ENCODE data around the gene TBC1D32.
"Not testable (repeated sequence)": the region's sequence is repeated elsewhere in the genome, so short reads cannot be mapped to it uniquely, and the experiment has no call there.

The TBC1D32 gene

GRCh38 chr6:121216928-121217327 lies 117.4 kb downstream of the TBC1D32 start (continued):
- no peak for TF ChIP-seq ZNF138 (tag by site-specific recombination; IDR thresholded peaks at IDR 0.05; ENCODE audit: borderline replicate concordance)
- no peak for TF ChIP-seq ZNF394 (tag by site-specific recombination; IDR thresholded peaks at IDR 0.05; ENCODE audit: borderline replicate concordance)
- no peak for TF ChIP-seq ZNF24 (tag by site-specific recombination; IDR thresholded peaks at IDR 0.05)
- TF ChIP-seq ZNF274 (IDR thresholded peaks at IDR 0.05; ENCODE audit: low read length) = no peak
- TF ChIP-seq ZNF274 (tag by site-specific recombination; IDR thresholded peaks at IDR 0.05; ENCODE audit: borderline replicate concordance) = no peak
- TF ChIP-seq ZNF350 (tag by site-specific recombination; IDR thresholded peaks at IDR 0.05) = no peak

DNA sequence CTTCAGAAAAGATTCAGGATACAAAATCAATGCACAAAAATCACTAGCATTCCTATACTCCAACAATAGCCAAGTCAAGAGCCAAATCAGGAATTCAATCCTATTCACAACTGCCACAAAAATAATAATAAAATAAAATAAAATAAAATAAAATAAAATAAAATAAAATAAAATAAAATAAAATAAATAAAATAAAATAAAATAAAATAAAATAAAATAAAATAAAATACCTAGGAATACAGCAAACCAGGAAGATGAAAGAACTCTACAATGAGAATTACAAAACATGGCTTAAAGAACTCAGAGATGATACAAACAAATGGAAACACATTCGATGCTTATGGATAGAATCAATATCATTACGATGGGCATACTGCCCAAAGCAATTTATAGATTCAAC lies 120.9 kb downstream of the TBC1D32 start:
- H3K4me1 ChIP-seq (ENCODE audit: control insufficient read depth, insufficient read depth, low read length); H3K9me3 ChIP-seq (ENCODE audit: control insufficient read depth, insufficient read depth, low read depth, low read length); H3K27ac ChIP-seq (ENCODE audit: extremely low read depth, low read depth, low read length); H3K4me3 ChIP-seq (ENCODE audit: low read depth, low read length): not testable (repeated sequence)
- peaks cover 0 to 29% of the 10 kb centered on the region in 2 experiments; a peak in 1 of 3 replicates for H3K36me3 ChIP-seq (ENCODE audit: control insufficient read depth in 2 of 2, insufficient read depth in 1 of 2, low read length in 2 of 2)
- ChIA-PET POLR2A (interaction anchor here (1.0 kb wide), 1 partner anchor 21 kb away, joined by 3 read pairs; no protein-coding TSS in a partner anchor), CTCF (interaction anchor here (0.6 kb wide), 1 partner anchor 161 kb away, joined by 4 read pairs; no protein-coding TSS in a partner anchor)

DNA sequence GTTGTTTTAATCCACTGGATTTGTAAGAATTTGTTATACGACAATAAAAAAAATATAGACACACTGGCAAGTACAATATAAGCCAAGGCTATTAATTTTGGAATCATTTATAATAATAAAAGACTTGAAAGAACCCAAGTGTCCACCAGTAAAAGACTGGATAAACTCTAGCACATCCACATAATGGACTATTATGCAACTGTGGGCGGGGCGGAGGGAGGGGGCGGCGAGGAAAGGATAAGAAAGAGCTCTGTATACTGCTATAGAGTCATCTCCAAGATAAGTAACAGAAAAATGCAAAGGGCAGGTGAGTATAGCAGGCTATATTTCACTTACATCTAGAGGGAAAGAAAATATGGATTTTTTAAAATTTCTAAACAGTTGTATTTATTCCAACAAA lies 123.3 kb downstream of the TBC1D32 start:
- Histone ChIP-seq H3K36me3 (ENCODE audit: control insufficient read depth in 2 of 2, insufficient read depth in 1 of 2, low read length in 2 of 2) (peaks cover 0 to 25% of the 10 kb centered on the region in 2 experiments; a peak in 1 of 3 replicates), H3K4me1 (ENCODE audit: control insufficient read depth, insufficient read depth, low read length) (no peaks in the 10 kb centered on the region), H3K27ac (ENCODE audit: extremely low read depth, low read depth, low read length) (no peak overlapping the region), H3K9me3 (ENCODE audit: control insufficient read depth, insufficient read depth, low read depth, low read length) (no peaks in the 10 kb centered on the region), H3K4me3 (ENCODE audit: low read depth, low read length) (no peak overlapping the region)
- CTCF ChIA-PET = no interaction called here
- no peak for TF ChIP-seq ZNF132 (tag by site-specific recombination; IDR thresholded peaks at IDR 0.05; ENCODE audit: borderline replicate concordance)
- TF ChIP-seq ZNF26 (tag by site-specific recombination; IDR thresholded peaks at IDR 0.05) = no peak
- TF ChIP-seq, protein P1, sequence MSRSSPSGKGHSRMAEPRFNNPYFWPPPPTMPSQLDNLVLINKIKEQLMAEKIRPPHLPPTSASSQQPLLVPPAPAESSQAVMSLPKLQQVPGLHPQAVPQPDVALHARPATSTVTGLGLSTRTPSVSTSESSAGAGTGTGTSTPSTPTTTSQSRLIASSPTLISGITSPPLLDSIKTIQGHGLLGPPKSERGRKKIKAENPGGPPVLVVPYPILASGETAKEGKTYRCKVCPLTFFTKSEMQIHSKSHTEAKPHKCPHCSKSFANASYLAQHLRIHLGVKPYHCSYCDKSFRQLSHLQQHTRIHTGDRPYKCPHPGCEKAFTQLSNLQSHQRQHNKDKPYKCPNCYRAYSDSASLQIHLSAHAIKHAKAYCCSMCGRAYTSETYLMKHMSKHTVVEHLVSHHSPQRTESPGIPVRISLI (tag by site-specific recombination; IDR thresholded peaks at IDR 0.05) = no peak
- TF ChIP-seq ZBTB20 (tag by site-specific recombination; IDR thresholded peaks at IDR 0.05) = no peak
- TF ChIP-seq HIC1 (tag by site-specific recombination; IDR thresholded peaks at IDR 0.05) = no peak
- no peak for TF ChIP-seq ZNF558 (tag by site-specific recombination; IDR thresholded peaks at IDR 0.05)
- no peak for TF ChIP-seq ZNF473 (tag by site-specific recombination; IDR thresholded peaks at IDR 0.05)
- TF ChIP-seq ZNF311 (tag by site-specific recombination; IDR thresholded peaks at IDR 0.05; ENCODE audit: borderline replicate concordance) = no peak
- no peak for TF ChIP-seq ZNF341 (tag by site-specific recombination; IDR thresholded peaks at IDR 0.05; ENCODE audit: low read depth)
- TF ChIP-seq ZNF2 (tag by site-specific recombination; IDR thresholded peaks at IDR 0.05) = no peak
- TF ChIP-seq SCRT2 (tag by site-specific recombination; IDR thresholded peaks at IDR 0.05) = no peak
- no peak for TF ChIP-seq ZNF426 (tag by site-specific recombination; IDR thresholded peaks at IDR 0.05)
- TF ChIP-seq ZBTB48 (tag by site-specific recombination; IDR thresholded peaks at IDR 0.05) = no peak
- POLR2A ChIA-PET = no interaction called here
